PFSK-1 (cell line): ENCODE measurements around the gene MAU2.

Experiments used
- FOXP2 ChIP-seq: optimal IDR thresholded peaks from 2 replicates; pipeline ENCODE3; 2011; ENCODE audit warnings: borderline replicate concordance, control low read depth, inconsistent platforms; ENCODE audit not compliant: insufficient read depth; ENCODE audit errors: extremely low read length, extremely low read depth
- POLR2AphosphoS5 ChIP-seq: IDR thresholded peaks from 2 replicates; pipeline ENCODE4 v1.6.1; 2012; ENCODE audit warnings: low read depth, mild to moderate bottlenecking, control low read depth, low read length, moderate library complexity
- REST ChIP-seq, 2 experiments: IDR thresholded peaks; 2 replicates each; pipeline versions ENCODE4 v1.6.1 to v1.8.0; 2011 to 2012; ENCODE audit warnings: low read depth in 2 of 2, low read length in 2 of 2, control low read depth in 1 of 2, inconsistent platforms in 1 of 2, mild to moderate bottlenecking in 1 of 2, moderate library complexity in 1 of 2; ENCODE audit not compliant: insufficient read depth in 1 of 2
- SIN3A ChIP-seq: IDR thresholded peaks from 2 replicates; pipeline ENCODE4 v1.6.1; 2012; ENCODE audit warnings: mild to moderate bottlenecking, low read length, moderate library complexity, borderline replicate concordance; ENCODE audit not compliant: insufficient read depth
- TAF1 ChIP-seq: IDR thresholded peaks from 2 replicates; pipeline ENCODE4 v1.6.1; 2012; ENCODE audit warnings: low read length, control low read depth, borderline replicate concordance; ENCODE audit not compliant: insufficient read depth

Gene MAU2

GRCh38 chr19:19355606-19356139 lies 35.0 kb downstream of the MAU2 start:
- TF ChIP-seq TAF1 (no peak), FOXP2 (no peak), REST (IDR thresholded peaks at IDR 0.05; ENCODE audit: insufficient read depth in 1 of 2, low read depth in 2 of 2, low read length in 2 of 2) (no peak), POLR2AphosphoS5 (no peak), SIN3A (no peak)

- no peak for TF ChIP-seq POLR2AphosphoS5
- no peak for TF ChIP-seq FOXP2
- no peak for TF ChIP-seq TAF1
- TF ChIP-seq SIN3A = no peak
- TF ChIP-seq REST (IDR thresholded peaks at IDR 0.05; ENCODE audit: insufficient read depth in 1 of 2, low read depth in 2 of 2, low read length in 2 of 2) = no peak
Measured at GRCh38 chr19:19356500-19356899, 35.9 kb downstream of the MAU2 start.

- TF ChIP-seq TAF1 = no peak
- no peak for TF ChIP-seq POLR2AphosphoS5
- TF ChIP-seq SIN3A = no peak
- TF ChIP-seq REST (IDR thresholded peaks at IDR 0.05; ENCODE audit: insufficient read depth in 1 of 2, low read depth in 2 of 2, low read length in 2 of 2) = no peak
Measured at GRCh38 chr19:19356901-19357566, 36.4 kb downstream of the MAU2 start.

GRCh38 chr19:19361075-19361594 lies 40.5 kb downstream of the MAU2 start:
- no peak for TF ChIP-seq TAF1
- TF ChIP-seq REST (IDR thresholded peaks at IDR 0.05; ENCODE audit: insufficient read depth in 1 of 2, low read depth in 2 of 2, low read length in 2 of 2) = no peak
- no peak for TF ChIP-seq SIN3A
- no peak for TF ChIP-seq FOXP2
- TF ChIP-seq POLR2AphosphoS5 = no peak

- TF ChIP-seq SIN3A (no peak), REST (IDR thresholded peaks at IDR 0.05; ENCODE audit: insufficient read depth in 1 of 2, low read depth in 2 of 2, low read length in 2 of 2) (no peak), TAF1 (no peak), FOXP2 (no peak), POLR2AphosphoS5 (no peak)
Measured at GRCh38 chr19:19362075-19362474, 41.4 kb downstream of the MAU2 start.
